GM19351 (cell line): ENCODE results near the gene ORC3.
"Not testable (repeated sequence)": the region's sequence is repeated elsewhere in the genome, so short reads cannot be mapped to it uniquely, and the experiment has no call there.

Experiments
- ATAC-seq: cut with Tn5 transposase; IDR thresholded peaks from one replicate; pipeline ENCODE4 v1.9.1; 2021; ENCODE audit warnings: mild to moderate bottlenecking, moderate library complexity; ENCODE audit not compliant: unreplicated experiment

Gene ORC3

GRCh38 chr6:87658516-87658915 is 68.6 kb downstream of the ORC3 start:
- ATAC-seq = no peak

DNA sequence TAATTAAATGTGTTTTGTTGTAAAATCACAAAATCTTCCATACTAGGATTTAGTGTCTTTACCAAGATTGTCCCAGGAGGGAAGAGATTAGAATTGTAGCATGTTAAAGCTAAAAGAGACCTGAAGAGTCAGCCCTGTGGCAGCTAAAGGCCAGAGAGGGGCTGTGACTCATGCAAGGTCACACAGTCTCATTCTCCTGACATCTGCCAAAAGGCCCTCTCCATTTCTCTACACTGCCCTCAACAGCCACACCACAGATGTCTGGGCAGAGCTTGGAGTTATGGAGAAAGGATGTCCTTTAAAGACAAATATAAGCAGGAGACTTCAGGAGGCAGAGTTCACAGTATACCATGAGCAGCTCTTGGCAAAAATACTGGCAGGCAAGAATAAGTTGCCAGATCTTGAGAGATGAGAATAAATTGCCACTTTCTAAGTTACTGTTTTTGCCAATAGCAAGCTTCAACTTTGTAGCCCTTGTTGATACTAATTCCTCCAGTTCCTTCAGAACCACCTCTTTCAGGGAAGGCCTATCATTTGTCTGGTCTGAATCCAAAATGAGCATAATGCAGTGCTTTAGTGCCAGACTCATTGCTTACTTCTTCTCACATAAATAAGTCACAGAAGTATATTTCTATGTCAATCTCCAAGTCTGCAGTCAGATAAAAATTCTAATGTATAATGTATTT is 70.4 kb downstream of the ORC3 start:
- no peak for ATAC-seq

GRCh38 chr6:87661016-87661415 is 71.1 kb downstream of the ORC3 start:
- ATAC-seq = no peak

DNA sequence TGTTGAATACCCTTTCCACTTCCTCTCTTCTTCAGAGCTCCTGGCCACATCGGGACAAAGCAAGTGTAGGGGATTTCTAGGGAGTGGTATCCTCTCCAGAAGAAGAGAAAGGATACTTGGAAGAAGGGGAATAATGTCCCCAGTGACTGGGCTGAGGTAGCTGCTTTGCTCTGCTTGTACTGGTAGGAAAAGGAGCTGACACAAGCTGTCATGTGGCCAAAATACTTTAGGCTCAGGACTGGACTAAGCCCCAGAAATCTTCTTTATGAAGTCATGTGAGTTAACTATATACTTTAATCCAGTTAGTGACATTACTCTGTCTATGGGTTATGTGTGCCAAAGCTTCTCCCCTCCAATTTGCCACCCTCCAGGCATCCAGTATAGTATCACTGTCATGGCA is 71.6 kb downstream of the ORC3 start:
- ATAC-seq = no peak

- no peak for ATAC-seq
These were observed 73.5 kb downstream of the ORC3 start for GRCh38 chr6:87663434-87663833.

- no peak for ATAC-seq
These were observed 75.1 kb downstream of the ORC3 start for GRCh38 chr6:87664921-87665485.

- ATAC-seq = no peak
These were observed 77.1 kb downstream of the ORC3 start for GRCh38 chr6:87667032-87667431.

DNA sequence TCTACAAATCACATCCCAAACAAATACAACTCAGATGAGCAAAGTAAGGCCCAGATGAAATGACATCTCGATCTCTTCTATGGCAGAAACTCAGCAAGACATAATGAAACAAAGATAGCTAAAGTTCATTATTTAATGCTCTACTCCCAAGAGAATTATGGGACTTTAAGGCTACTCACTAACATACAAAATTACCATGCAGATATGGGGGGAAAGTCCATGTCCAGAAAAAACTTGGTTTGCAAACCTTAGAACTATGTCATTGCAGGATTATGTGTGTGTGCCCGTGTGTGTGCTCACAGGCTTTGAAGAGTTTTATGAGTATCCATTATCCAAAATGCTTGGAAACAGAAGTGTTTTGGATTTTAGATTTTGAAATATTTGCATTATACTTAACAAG is 78.1 kb downstream of the ORC3 start:
- no peak for ATAC-seq

- peak; percentile 53 for ATAC-seq
These were observed 79.1 kb downstream of the ORC3 start for GRCh38 chr6:87669051-87669450.

GRCh38 chr6:87670707-87671106 is 80.8 kb downstream of the ORC3 start:
- ATAC-seq = no peak

DNA sequence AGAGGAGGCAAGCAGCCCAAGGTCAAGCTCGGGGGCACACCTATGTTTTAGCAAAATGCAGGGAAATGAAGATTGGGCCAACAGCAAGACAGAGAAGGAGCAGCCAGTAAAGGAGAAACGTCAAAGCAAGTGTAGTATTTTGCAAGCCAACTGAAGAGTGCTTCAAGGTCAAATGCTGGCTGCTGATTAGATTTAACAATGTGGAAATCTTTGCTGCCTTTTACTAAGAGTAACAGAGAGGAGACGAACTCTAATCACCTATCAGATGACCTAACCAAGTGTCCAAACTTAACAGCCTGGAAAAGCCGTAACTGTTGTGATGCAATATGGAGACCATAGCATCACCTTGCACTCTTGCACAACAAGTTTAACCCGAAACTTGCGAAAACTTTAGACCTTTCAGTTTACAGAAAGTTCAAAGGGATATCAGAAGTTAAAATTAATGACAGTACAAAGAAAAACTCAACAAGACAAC is 81.7 kb downstream of the ORC3 start:
- ATAC-seq = no peak

DNA sequence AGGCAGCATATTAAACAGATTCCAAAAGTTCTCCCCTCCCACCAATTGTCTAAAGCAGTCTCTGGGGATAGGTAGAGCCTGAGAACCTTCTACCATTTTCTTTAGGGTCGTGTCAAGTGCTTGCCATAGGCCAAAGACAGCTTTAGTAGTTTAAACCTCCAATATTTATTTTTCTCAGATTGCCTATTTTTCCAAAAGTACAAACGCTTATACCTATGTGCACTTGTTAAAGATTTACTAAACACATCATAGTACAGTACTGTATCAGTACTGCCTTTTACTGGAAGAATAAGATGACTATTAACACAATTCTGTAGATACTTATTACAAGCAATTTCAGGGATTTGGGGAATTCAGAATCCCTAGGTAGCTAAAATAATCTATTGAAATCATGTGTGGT is 82.7 kb downstream of the ORC3 start:
- ATAC-seq = no peak

- ATAC-seq = no peak
These were observed 83.3 kb downstream of the ORC3 start for GRCh38 chr6:87673237-87673636.

DNA sequence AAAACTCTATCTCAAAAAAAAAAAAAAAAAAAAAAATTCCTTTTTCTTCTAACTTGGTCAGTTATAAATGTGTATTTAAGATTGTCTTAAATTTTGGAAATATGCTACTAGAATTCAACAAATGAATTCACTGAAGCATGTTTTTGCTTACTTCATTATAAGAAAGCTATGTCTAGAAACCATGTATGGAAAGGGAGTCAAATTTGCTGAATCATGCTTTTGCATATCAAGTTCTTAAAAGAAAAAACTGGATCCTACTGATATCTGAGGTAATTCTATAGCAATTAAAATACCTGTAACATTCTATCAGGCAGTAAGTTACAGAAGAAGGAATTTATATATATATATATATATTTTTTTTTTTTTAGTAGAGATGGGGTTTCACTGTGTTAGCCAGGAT is 84.4 kb downstream of the ORC3 start:
- no peak for ATAC-seq

GRCh38 chr6:87675004-87675681 is 85.2 kb downstream of the ORC3 start:
- ATAC-seq = no peak

- ATAC-seq = peak; percentile 54
These were observed 92.4 kb downstream of the ORC3 start for GRCh38 chr6:87682310-87682709.

- no peak for ATAC-seq
These were observed 94.0 kb downstream of the ORC3 start for GRCh38 chr6:87683890-87684289.

DNA sequence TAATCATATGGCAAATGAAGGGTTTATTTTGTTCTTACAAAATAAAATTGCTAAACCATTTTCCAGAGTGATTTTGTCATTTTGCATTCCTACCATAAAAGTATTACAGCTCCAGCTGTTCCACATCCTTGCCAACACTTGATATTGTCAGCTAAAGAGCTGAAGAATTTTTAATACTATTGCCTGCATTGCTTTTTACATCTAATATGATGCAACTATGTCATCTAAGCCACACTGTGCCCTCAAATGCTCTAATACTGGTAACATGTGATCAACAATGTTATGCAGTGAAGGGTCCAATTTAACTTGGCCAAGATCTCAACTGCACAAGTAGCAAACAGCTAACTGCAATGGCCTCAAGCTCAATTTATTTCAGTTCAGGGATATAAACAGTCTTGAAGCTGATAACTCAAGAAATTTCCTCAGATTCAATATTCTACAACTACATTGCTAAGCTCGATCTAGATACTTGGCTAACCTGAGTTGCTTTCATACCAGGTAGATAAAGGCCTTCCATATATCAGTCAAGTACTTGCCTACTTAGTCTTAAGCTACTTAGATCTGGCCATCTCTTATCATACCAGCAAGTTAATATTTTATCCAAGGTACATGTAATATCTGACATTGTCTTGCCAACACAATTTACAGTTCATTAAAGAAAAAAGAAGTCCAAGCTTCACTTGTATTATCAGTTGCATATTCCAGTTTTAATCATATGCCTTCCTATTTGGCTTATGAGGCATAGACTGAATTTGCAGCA is 95.1 kb downstream of the ORC3 start:
- no peak for ATAC-seq

GRCh38 chr6:87686636-87687205 is 96.8 kb downstream of the ORC3 start:
- ATAC-seq = not testable (repeated sequence)

DNA sequence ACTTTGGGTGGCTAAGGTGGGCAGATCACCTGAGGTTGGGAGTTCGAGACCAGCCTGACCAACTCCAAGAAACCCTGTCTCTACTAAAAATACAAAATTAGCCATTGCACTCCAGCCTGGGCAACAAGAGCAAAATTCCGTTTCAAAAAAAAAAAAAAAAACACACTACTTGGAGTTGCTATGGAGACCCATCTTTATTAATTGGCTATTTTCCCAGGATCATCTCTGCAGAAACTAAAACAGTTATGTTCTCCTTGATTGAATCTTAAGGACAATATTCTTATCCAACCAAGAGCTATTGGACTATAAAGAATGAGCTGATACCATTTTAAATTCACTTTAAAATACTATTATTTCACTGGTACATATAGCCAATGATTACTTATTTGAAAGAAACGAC is 97.4 kb downstream of the ORC3 start:
- ATAC-seq = no peak

DNA sequence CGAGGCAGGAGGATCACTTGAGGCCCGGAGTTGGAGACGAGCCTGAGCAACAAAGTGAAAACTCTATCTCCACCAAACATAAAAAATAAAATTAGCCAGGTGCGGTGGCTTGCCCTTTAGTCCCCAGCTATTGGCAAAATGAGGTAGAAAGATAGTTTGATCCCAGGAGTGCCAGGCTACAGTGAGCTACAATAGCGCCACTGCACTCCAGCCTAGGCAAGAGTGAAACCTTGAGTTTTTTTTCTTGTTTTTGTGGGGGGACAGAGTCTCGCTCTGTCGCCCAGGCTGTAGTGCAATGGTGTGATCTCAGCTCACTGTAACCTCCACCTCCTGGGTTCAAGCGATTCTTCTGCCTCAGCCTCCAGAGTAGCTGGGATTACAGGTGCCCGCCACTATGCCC is 98.0 kb downstream of the ORC3 start:
- not testable (repeated sequence) for ATAC-seq
